Neuronal stem cell (in vitro differentiated cells): ENCODE results near the gene ADAMTSL1.

ENCODE experiments used
- DNase-seq: peaks from one replicate; pipeline ENCODE4 v3.0.0-alpha.2; 2013; ENCODE audit warnings: low spot score
- H2AFZ ChIP-seq: one replicate; pipeline ENCODE4 v1.6.1; 2013; ENCODE audit warnings: mild to moderate bottlenecking, low read length, inconsistent platforms
- H2AK5ac ChIP-seq: 2 replicates; pipeline ENCODE4 v1.6.1; 2013; ENCODE audit warnings: low read depth, mild to moderate bottlenecking, inconsistent platforms, low read length, moderate library complexity, mixed read lengths
- H2BK120ac ChIP-seq: 2 replicates; pipeline ENCODE4 v1.6.1; 2013; ENCODE audit warnings: low read depth, mild to moderate bottlenecking, inconsistent platforms, low read length, moderate library complexity, mixed read lengths
- H2BK12ac ChIP-seq: one replicate; pipeline ENCODE4 v1.6.1; 2013; ENCODE audit warnings: low read length, inconsistent platforms
- H2BK15ac ChIP-seq: 2 replicates; pipeline ENCODE4 v1.6.1; 2013; ENCODE audit warnings: mild to moderate bottlenecking, low read length, inconsistent platforms, mixed read lengths
- H2BK5ac ChIP-seq: one replicate; pipeline ENCODE4 v1.6.1; 2013; ENCODE audit warnings: inconsistent platforms, mild to moderate bottlenecking, low read length, moderate library complexity
- H3K14ac ChIP-seq: one replicate; pipeline ENCODE4 v1.6.1; 2013; ENCODE audit warnings: low read length, inconsistent platforms
- H3K18ac ChIP-seq: 2 replicates; pipeline ENCODE4 v1.6.1; 2013; ENCODE audit warnings: low read length, inconsistent platforms
- H3K23ac ChIP-seq: 2 replicates; pipeline ENCODE4 v1.6.1; 2013; ENCODE audit warnings: low read depth, mild to moderate bottlenecking, mixed read lengths, low read length, inconsistent platforms; ENCODE audit not compliant: poor library complexity
- H3K27ac ChIP-seq: replicated peaks from 3 replicates; pipeline ENCODE4 v1.5.1; 2013; ENCODE audit warnings: low read length, inconsistent platforms
- H3K27me3 ChIP-seq, 3 experiments: 2 replicates each; pipeline ENCODE4 v1.6.1; 2013; ENCODE audit warnings: low read length in 3 of 3, mild to moderate bottlenecking in 2 of 3, inconsistent platforms in 1 of 3, low read depth in 1 of 3, mixed read lengths in 1 of 3, moderate library complexity in 1 of 3; ENCODE audit not compliant: control insufficient read depth in 3 of 3, insufficient read depth in 3 of 3
- H3K36me3 ChIP-seq, 2 donors: replicated peaks in 1 of 2; 2 replicates each; pipeline ENCODE4 v1.6.1; 2013; ENCODE audit warnings: low read length in 2 of 2; ENCODE audit not compliant: control insufficient read depth in 2 of 2, insufficient read depth in 2 of 2
- H3K4ac ChIP-seq: 2 replicates; pipeline ENCODE4 v1.6.1; 2013; ENCODE audit warnings: inconsistent platforms, mild to moderate bottlenecking, low read length, moderate library complexity
- H3K4me1 ChIP-seq, 2 donors: 1 replicate in 1 of 2; 2 replicates in 1 of 2; pipeline ENCODE4 v1.6.1; 2013; ENCODE audit warnings: low read length in 2 of 2, low read depth in 1 of 2; ENCODE audit not compliant: control insufficient read depth in 2 of 2, insufficient read depth in 1 of 2
- H3K4me2 ChIP-seq: one replicate; pipeline ENCODE4 v1.6.1; 2013; ENCODE audit warnings: mild to moderate bottlenecking, low read length, inconsistent platforms; ENCODE audit not compliant: insufficient read depth, poor library complexity, severe bottlenecking
- H3K4me3 ChIP-seq, 2 donors: 2 replicates each; pipeline ENCODE4 v1.5.1; 2013; ENCODE audit warnings: low read length in 2 of 2, mild to moderate bottlenecking in 2 of 2, inconsistent platforms in 1 of 2, moderate library complexity in 1 of 2
- H3K79me1 ChIP-seq: one replicate; pipeline ENCODE4 v1.6.1; 2013; ENCODE audit warnings: low read depth, mild to moderate bottlenecking, inconsistent platforms, low read length, moderate library complexity
- H3K9ac ChIP-seq: one replicate; pipeline ENCODE4 v1.6.1; 2013; ENCODE audit warnings: mild to moderate bottlenecking, low read depth, low read length, inconsistent platforms; ENCODE audit not compliant: poor library complexity
- H3K9me3 ChIP-seq, 2 donors: replicated peaks in 1 of 2; 2 replicates each; pipeline versions ENCODE3 to v1.6.1; 2013; ENCODE audit warnings: low read length in 2 of 2, mild to moderate bottlenecking in 2 of 2, inconsistent platforms in 1 of 2, low read depth in 1 of 2, mixed read lengths in 1 of 2, moderate library complexity in 1 of 2; ENCODE audit not compliant: control insufficient read depth in 2 of 2, insufficient read depth in 1 of 2
- H4K8ac ChIP-seq: one replicate; pipeline ENCODE4 v1.6.1; 2013; ENCODE audit warnings: low read depth, mild to moderate bottlenecking, inconsistent platforms, low read length, moderate library complexity
- H4K91ac ChIP-seq: one replicate; pipeline ENCODE4 v1.6.1; 2013; ENCODE audit warnings: low read length, low read depth, mild to moderate bottlenecking, inconsistent platforms; ENCODE audit not compliant: poor library complexity
- WGBS, 2 donors: extraction: QIAGEN DNeasy Blood & Tissue Kit; methylation state at CpG; one replicate each; pipeline ENCODE4 v1.1.7; 2013; ENCODE audit warnings: missing lambda C conversion rate in 2 of 2, mixed read lengths in 1 of 2; ENCODE audit not compliant: insufficient read length in 2 of 2, insufficient replicate concordance in 1 of 2; ENCODE audit errors: extremely low coverage in 2 of 2; 5-methylcytosine and 5-hydroxymethylcytosine counted together

ADAMTSL1 gene

GRCh38 chr9:18865542-18865941 is 391.6 kb downstream of the ADAMTSL1 start:
- WGBS, 2 donors = no CpG with 5 or more reads among the region's 3 CpGs
- Histone ChIP-seq H2BK5ac (no peak overlapping the region), H2AK5ac (no peak overlapping the region), H3K23ac (no peak overlapping the region), H3K4ac (no peak overlapping the region), H3K4me2 (no peak overlapping the region), H4K91ac (no peak overlapping the region), H3K36me3 (no peaks in the 10 kb centered on the region), H3K9ac (no peak overlapping the region), H3K27ac (no peak overlapping the region), H3K4me1 (no peaks in the 10 kb centered on the region), H3K79me1 (no peaks in the 10 kb centered on the region), H2BK15ac (no peak overlapping the region), H2AFZ (no peak overlapping the region), H2BK12ac (no peak overlapping the region), H2BK120ac (no peak overlapping the region), H3K18ac (no peak overlapping the region), H3K27me3 (no peaks in the 10 kb centered on the region), H3K9me3 (no peaks in the 10 kb centered on the region), H3K4me3 (no peak overlapping the region), H4K8ac (no peak overlapping the region), H3K14ac (no peak overlapping the region)
- DNase-seq = no peak

GRCh38 chr9:18866121-18866831 is 392.3 kb downstream of the ADAMTSL1 start:
- H3K79me1 ChIP-seq = no peaks in the 10 kb centered on the region
- H2BK120ac ChIP-seq = no peak overlapping the region
- no peak overlapping the region for H2BK5ac ChIP-seq
- H3K9ac ChIP-seq = no peak overlapping the region
- H4K8ac ChIP-seq = no peak overlapping the region
- H3K23ac ChIP-seq = no peak overlapping the region
- H3K27ac ChIP-seq = no peak overlapping the region
- no CpG with 5 or more reads among the region's 4 CpGs for WGBS, 2 donors
- H3K14ac ChIP-seq = no peak overlapping the region
- H2AFZ ChIP-seq = no peak overlapping the region
- no peak overlapping the region for H3K4ac ChIP-seq
- H2AK5ac ChIP-seq = no peak overlapping the region
- H3K9me3 ChIP-seq = no peaks in the 10 kb centered on the region
- no peak overlapping the region for H3K4me3 ChIP-seq
- no peak overlapping the region for H2BK15ac ChIP-seq
- no peak overlapping the region for H3K4me2 ChIP-seq
- H3K27me3 ChIP-seq = peaks cover 0 to 3% (median 0%) of the 10 kb centered on the region in 3 experiments
- H4K91ac ChIP-seq = no peak overlapping the region
- no peak for DNase-seq
- H2BK12ac ChIP-seq = no peak overlapping the region
- H3K18ac ChIP-seq = no peak overlapping the region
- no peaks in the 10 kb centered on the region for H3K36me3 ChIP-seq
- H3K4me1 ChIP-seq = no peaks in the 10 kb centered on the region

- Histone ChIP-seq H3K9ac (no peak overlapping the region), H3K18ac (no peak overlapping the region), H3K79me1 (no peaks in the 10 kb centered on the region), H3K23ac (no peak overlapping the region), H3K4me2 (no peak overlapping the region), H4K8ac (no peak overlapping the region), H3K36me3 (no peaks in the 10 kb centered on the region), H3K4me1 (no peaks in the 10 kb centered on the region), H2BK5ac (no peak overlapping the region), H2AFZ (no peak overlapping the region), H3K4ac (no peak overlapping the region), H2BK12ac (no peak overlapping the region), H3K9me3 (no peaks in the 10 kb centered on the region), H2BK15ac (no peak overlapping the region), H2AK5ac (no peak overlapping the region), H3K27me3 (peaks cover 0 to 6% (median 0%) of the 10 kb centered on the region in 3 experiments), H3K4me3 (no peak overlapping the region), H4K91ac (no peak overlapping the region), H3K14ac (no peak overlapping the region), H2BK120ac (no peak overlapping the region), H3K27ac (no peak overlapping the region)
- DNase-seq = no peak
Measured at GRCh38 chr9:18869725-18870124, 395.8 kb downstream of the ADAMTSL1 start.

- Histone ChIP-seq H3K4ac (no peak overlapping the region), H2BK120ac (no peak overlapping the region), H3K18ac (no peak overlapping the region), H3K79me1 (no peaks in the 10 kb centered on the region), H3K36me3 (no peaks in the 10 kb centered on the region), H2AFZ (no peak overlapping the region), H4K91ac (no peak overlapping the region), H3K27ac (no peak overlapping the region), H3K4me2 (no peak overlapping the region), H3K14ac (no peak overlapping the region), H3K4me1 (no peaks in the 10 kb centered on the region), H3K23ac (no peak overlapping the region), H2BK12ac (no peak overlapping the region), H3K4me3 (no peak overlapping the region), H3K9me3 (no peaks in the 10 kb centered on the region), H3K9ac (no peak overlapping the region), H2AK5ac (no peak overlapping the region), H3K27me3 (peaks cover 0 to 6% (median 0%) of the 10 kb centered on the region in 3 experiments), H2BK5ac (no peak overlapping the region), H4K8ac (no peak overlapping the region), H2BK15ac (no peak overlapping the region)
- WGBS, 2 donors = no CpG with 5 or more reads among the region's 4 CpGs
- no peak for DNase-seq
Measured at GRCh38 chr9:18874069-18874468, 400.1 kb downstream of the ADAMTSL1 start.
